Measurements from ENCODE around the gene JMJD1C. TPM values are rescaled to one million over a fixed set of nuclear protein-coding genes. Genes with fewer than 3 reads are reported as not detected.
"Not testable (repeated sequence)": the region's sequence is repeated elsewhere in the genome, so short reads cannot be mapped to it uniquely, and the experiment has no call there.

Gene JMJD1C
- total and polyA plus RNA-seq, 11 donors, result 20.3 to 54.6 (median 34.1) TPM

GRCh38 chr10:63346015-63346441 is 119.7 kb downstream of the JMJD1C start:
- Histone ChIP-seq H3K27ac (no peak overlapping the region), H3K36me3 (no peaks in the 10 kb centered on the region), H3K27me3 (no peaks in the 10 kb centered on the region), H3K9me3 (no peaks in the 10 kb centered on the region), H3K4me3 (no peak overlapping the region), H3K4me1 (peaks cover 0 to 7% (median 0%) of the 10 kb centered on the region in 12 donors)
- no peak for TF ChIP-seq CTCF (IDR thresholded peaks at IDR 0.05)
- TF ChIP-seq POLR2A (IDR thresholded peaks at IDR 0.05), result no peak
- DNase-seq (no peak), ATAC-seq (peak in 1 of 4 donors; percentile 64)
- intact Hi-C loops (cut with DNase I), result no loop called here

GRCh38 chr10:63344269-63344668 is 121.5 kb downstream of the JMJD1C start:
- no peak overlapping the region for H3K4me3 ChIP-seq
- TF ChIP-seq POLR2A (IDR thresholded peaks at IDR 0.05), result no peak
- TF ChIP-seq CTCF (IDR thresholded peaks at IDR 0.05), result no peak
- intact Hi-C loops (cut with DNase I), result no loop called here
- no peaks in the 10 kb centered on the region for H3K9me3 ChIP-seq
- 91 to 97% (median 97%) methylated on average over 1 of the region's 1 CpG for WGBS, 4 donors
- H3K36me3 ChIP-seq, result no peaks in the 10 kb centered on the region
- no peak for DNase-seq
- ATAC-seq, result no peak
- H3K27me3 ChIP-seq, result no peaks in the 10 kb centered on the region
- H3K4me1 ChIP-seq, result peaks cover 0 to 7% (median 0%) of the 10 kb centered on the region in 12 donors
- no peak overlapping the region for H3K27ac ChIP-seq

DNA sequence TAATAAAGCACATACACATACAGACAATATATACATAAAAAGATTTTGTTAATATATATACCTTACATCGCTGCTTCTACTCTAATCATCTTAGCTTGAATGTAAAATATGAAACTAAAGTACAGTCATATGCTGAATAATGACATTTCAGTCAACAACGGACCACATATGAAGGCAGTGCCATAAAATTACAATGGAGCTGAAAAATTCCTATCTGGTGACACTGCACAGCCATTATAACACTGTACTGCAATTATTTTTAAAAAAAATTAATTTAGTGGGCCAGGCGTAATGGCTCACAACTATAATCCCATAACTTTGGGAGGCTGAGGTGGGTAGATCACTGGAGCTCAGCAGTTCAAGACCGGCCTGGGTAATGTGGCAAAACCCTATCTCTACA is 122.3 kb downstream of the JMJD1C start:
- Histone ChIP-seq H3K4me1 (peaks cover 0 to 7% (median 0%) of the 10 kb centered on the region in 12 donors), H3K36me3 (no peaks in the 10 kb centered on the region), H3K27ac (no peak overlapping the region), H3K27me3 (no peaks in the 10 kb centered on the region), H3K4me3 (no peak overlapping the region), H3K9me3 (no peaks in the 10 kb centered on the region)
- 91 to 98% (median 95%) methylated on average over 4 of the region's 4 CpGs for WGBS, 4 donors
- no peak for ATAC-seq
- intact Hi-C loops (cut with DNase I), result no loop called here
- DNase-seq, result no peak
- TF ChIP-seq CTCF (IDR thresholded peaks at IDR 0.05), result no peak
- no peak for TF ChIP-seq POLR2A (IDR thresholded peaks at IDR 0.05)

GRCh38 chr10:63339640-63340039 is 126.1 kb downstream of the JMJD1C start:
- intact Hi-C loops (cut with DNase I); ATAC-seq; H3K36me3 ChIP-seq; H3K27ac ChIP-seq; H3K4me3 ChIP-seq; H3K27me3 ChIP-seq; H3K4me1 ChIP-seq; H3K9me3 ChIP-seq; DNase-seq: not testable (repeated sequence)
- 93 to 97% (median 97%) methylated on average over 7 of the region's 7 CpGs for WGBS, 4 donors

GRCh38 chr10:63337455-63338251 is 128.1 kb downstream of the JMJD1C start:
- no peak overlapping the region for H3K4me3 ChIP-seq
- TF ChIP-seq CTCF (IDR thresholded peaks at IDR 0.05), result no peak
- TF ChIP-seq POLR2A (IDR thresholded peaks at IDR 0.05), result no peak
- H3K36me3 ChIP-seq, result no peaks in the 10 kb centered on the region
- ATAC-seq, result no peak
- H3K27me3 ChIP-seq, result no peaks in the 10 kb centered on the region
- intact Hi-C loops (cut with DNase I), result no loop called here
- H3K9me3 ChIP-seq, result no peaks in the 10 kb centered on the region
- DNase-seq, result no peak
- WGBS, 4 donors, result 96% methylated on average over 4 of the region's 4 CpGs
- no peaks in the 10 kb centered on the region for H3K4me1 ChIP-seq
- H3K27ac ChIP-seq, result no peak overlapping the region
